Measurements from ENCODE around the gene APOA5. TPM values are rescaled to one million over a fixed set of nuclear protein-coding genes. Genes with fewer than 3 reads are reported as not detected.

Gene APOA5, protein sequence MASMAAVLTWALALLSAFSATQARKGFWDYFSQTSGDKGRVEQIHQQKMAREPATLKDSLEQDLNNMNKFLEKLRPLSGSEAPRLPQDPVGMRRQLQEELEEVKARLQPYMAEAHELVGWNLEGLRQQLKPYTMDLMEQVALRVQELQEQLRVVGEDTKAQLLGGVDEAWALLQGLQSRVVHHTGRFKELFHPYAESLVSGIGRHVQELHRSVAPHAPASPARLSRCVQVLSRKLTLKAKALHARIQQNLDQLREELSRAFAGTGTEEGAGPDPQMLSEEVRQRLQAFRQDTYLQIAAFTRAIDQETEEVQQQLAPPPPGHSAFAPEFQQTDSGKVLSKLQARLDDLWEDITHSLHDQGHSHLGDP
- polyA plus RNA-seq (2013, experiment 1 of 2): 0.01 TPM
- polyA plus RNA-seq (2013, experiment 2 of 2): 0.07 TPM

DNA sequence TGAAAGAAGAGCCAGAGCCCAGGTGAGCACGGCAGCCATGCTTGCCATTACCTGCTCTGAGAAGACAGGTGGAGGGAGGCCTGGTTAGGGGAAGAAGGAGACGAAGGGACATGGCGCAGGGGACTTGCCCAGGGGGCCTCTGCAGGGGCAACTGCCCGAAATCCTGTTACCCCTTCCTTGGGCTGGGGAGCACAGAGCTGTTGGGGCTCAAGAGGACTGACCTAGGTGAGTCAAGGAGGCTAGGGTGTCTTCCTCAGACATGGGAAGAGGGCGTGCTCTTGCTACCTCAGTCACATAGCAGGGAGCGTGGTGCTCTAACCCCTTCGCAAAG, at the start of gene APOA5:
Gene APOA5 (minus strand): TSS at position 67 of the 331 bp plus-strand sequence. CDS start 19 bp downstream, at position 48.
- Histone ChIP-seq H2BK5ac (ENCODE audit: low read length) (no peak within 1 kb of the TSS), H4K8ac (ENCODE audit: low read depth, low read length) (no peak within 1 kb of the TSS), H4K5ac (ENCODE audit: low read length) (no peak within 1 kb of the TSS), H3K79me1 (ENCODE audit: low read length) (peaks cover 6% of the 10 kb centered on the region), H2BK15ac (replicated peaks; ENCODE audit: low read depth) (no peak within 1 kb of the TSS), H3K4me2 (ENCODE audit: low read length) (no peak within 1 kb of the TSS), H3K27me3 (ENCODE audit: insufficient read depth, low read length, poor library complexity) (no peaks in the 10 kb centered on the region), H3K36me3 (ENCODE audit: control insufficient read depth, insufficient read depth, low read length) (no peaks in the 10 kb centered on the region), H2BK120ac (ENCODE audit: low read depth, low read length) (no peak within 1 kb of the TSS), H3K79me2 (ENCODE audit: control insufficient read depth, insufficient read depth, low read length) (peaks cover 7% of the 10 kb centered on the region), H3K4me1 (ENCODE audit: control insufficient read depth, low read depth, low read length) (no peaks in the 10 kb centered on the region), H3K4me3 (ENCODE audit: low read length) (no peak within 1 kb of the TSS), H3K9ac (ENCODE audit: low read length) (no peak within 1 kb of the TSS), H3K23ac (ENCODE audit: low read length) (no peak within 1 kb of the TSS), H3K18ac (ENCODE audit: low read length) (no peak within 1 kb of the TSS), H3K27ac (ENCODE audit: low read depth, low read length) (no peak within 1 kb of the TSS), H2AK5ac (ENCODE audit: low read length) (no peak within 1 kb of the TSS), H3K56ac (ENCODE audit: low read length) (peak within 1 kb of the TSS; percentile 61), H3K4ac (ENCODE audit: low read depth, low read length) (no peak within 1 kb of the TSS)
- no peak for DNase-seq
- no CpG with 5 or more reads among the region's 7 CpGs for WGBS (ENCODE audit: extremely low coverage, insufficient coverage, low lambda C conversion rate)

DNA sequence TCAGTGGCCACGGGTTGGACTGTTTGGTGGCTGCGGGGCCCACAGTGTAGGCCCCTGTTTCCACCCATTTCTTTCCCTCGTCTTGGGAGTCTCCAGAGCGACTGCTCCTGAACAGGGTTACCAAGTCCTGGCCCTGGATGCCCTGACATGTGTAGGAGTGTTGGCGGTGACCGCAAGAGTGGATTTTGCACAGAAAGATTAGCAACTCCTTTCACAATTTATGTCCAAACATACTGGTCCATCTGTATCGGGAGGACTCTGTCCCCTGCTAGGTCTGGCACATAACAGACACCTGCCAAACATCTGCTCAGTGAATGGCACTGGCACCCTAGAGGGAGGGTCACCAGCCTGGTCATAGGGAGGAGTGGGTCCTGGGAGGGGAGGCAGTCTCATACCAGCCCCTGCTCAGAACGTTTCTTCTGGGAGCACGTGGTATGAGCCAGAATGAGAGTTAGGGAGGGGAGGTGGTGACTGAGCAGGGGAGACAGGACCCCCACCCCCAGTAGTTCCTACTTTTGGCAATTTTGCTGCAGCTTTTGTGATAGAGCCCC, 49.1 kb upstream of the APOA5 start:
- no peak overlapping the region for H2BK15ac ChIP-seq (replicated peaks; ENCODE audit: low read depth)
- no peak for DNase-seq
- no peak overlapping the region for H2BK5ac ChIP-seq (ENCODE audit: low read length)
- H3K18ac ChIP-seq (ENCODE audit: low read length): no peak overlapping the region
- no peaks in the 10 kb centered on the region for H3K27me3 ChIP-seq (ENCODE audit: insufficient read depth, low read length, poor library complexity)
- H4K8ac ChIP-seq (ENCODE audit: low read depth, low read length): no peak overlapping the region
- peaks cover 6% of the 10 kb centered on the region for H3K4me1 ChIP-seq (ENCODE audit: control insufficient read depth, low read depth, low read length)
- H3K4ac ChIP-seq (ENCODE audit: low read depth, low read length): no peak overlapping the region
- H3K23ac ChIP-seq (ENCODE audit: low read length): no peak overlapping the region
- H3K79me1 ChIP-seq (ENCODE audit: low read length): no peaks in the 10 kb centered on the region
- no peak overlapping the region for H3K9ac ChIP-seq (ENCODE audit: low read length)
- H3K4me2 ChIP-seq (ENCODE audit: low read length): no peak overlapping the region
- H2AK5ac ChIP-seq (ENCODE audit: low read length): no peak overlapping the region
- no CpG with 5 or more reads among the region's 9 CpGs for WGBS (ENCODE audit: extremely low coverage, insufficient coverage, low lambda C conversion rate)
- H3K4me3 ChIP-seq (ENCODE audit: low read length): no peak overlapping the region
- peaks cover 2% of the 10 kb centered on the region for H3K36me3 ChIP-seq (ENCODE audit: control insufficient read depth, insufficient read depth, low read length)
- no peaks in the 10 kb centered on the region for H3K79me2 ChIP-seq (ENCODE audit: control insufficient read depth, insufficient read depth, low read length)
- H2BK120ac ChIP-seq (ENCODE audit: low read depth, low read length): no peak overlapping the region
- no peak overlapping the region for H4K5ac ChIP-seq (ENCODE audit: low read length)
- H3K56ac ChIP-seq (ENCODE audit: low read length): no peak overlapping the region
- H3K27ac ChIP-seq (ENCODE audit: low read depth, low read length): no peak overlapping the region

DNA sequence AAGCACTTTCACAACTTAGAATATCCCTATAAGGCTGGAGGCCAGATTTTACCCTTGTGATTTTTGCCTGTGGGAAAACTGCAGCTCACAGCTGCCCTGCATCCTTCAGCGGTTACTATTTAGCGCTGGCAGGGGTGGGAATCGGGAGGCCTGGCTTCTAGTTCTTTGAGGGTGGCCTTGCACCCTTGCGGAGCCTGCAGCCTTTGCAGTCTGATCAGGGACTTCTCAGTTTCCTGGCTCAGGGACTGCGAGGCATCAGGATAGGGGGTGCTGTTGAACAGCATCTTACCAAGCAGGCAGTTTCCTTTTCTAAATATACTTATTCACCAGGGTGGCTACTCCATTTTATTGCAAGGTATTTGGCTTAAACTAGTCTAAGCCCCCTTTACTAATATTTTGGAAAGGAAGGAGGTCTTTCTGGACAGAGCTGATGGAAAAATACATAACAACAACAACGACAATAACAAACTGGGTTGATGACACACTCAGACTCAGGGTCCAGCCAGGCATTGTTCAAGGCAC, 48.6 kb upstream of the APOA5 start:
- Histone ChIP-seq H3K79me2 (ENCODE audit: control insufficient read depth, insufficient read depth, low read length) (no peaks in the 10 kb centered on the region), H4K5ac (ENCODE audit: low read length) (no peak overlapping the region), H3K27ac (ENCODE audit: low read depth, low read length) (no peak overlapping the region), H3K4ac (ENCODE audit: low read depth, low read length) (no peak overlapping the region), H2BK15ac (replicated peaks; ENCODE audit: low read depth) (no peak overlapping the region), H3K4me1 (ENCODE audit: control insufficient read depth, low read depth, low read length) (peaks cover 8% of the 10 kb centered on the region), H3K9ac (ENCODE audit: low read length) (no peak overlapping the region), H2BK5ac (ENCODE audit: low read length) (no peak overlapping the region), H3K79me1 (ENCODE audit: low read length) (no peaks in the 10 kb centered on the region), H4K8ac (ENCODE audit: low read depth, low read length) (no peak overlapping the region), H3K18ac (ENCODE audit: low read length) (no peak overlapping the region), H3K4me2 (ENCODE audit: low read length) (no peak overlapping the region), H3K4me3 (ENCODE audit: low read length) (no peak overlapping the region), H3K27me3 (ENCODE audit: insufficient read depth, low read length, poor library complexity) (no peaks in the 10 kb centered on the region), H2AK5ac (ENCODE audit: low read length) (no peak overlapping the region), H3K36me3 (ENCODE audit: control insufficient read depth, insufficient read depth, low read length) (no peaks in the 10 kb centered on the region), H2BK120ac (ENCODE audit: low read depth, low read length) (no peak overlapping the region), H3K56ac (ENCODE audit: low read length) (no peak overlapping the region), H3K23ac (ENCODE audit: low read length) (no peak overlapping the region)
- no CpG with 5 or more reads among the region's 6 CpGs for WGBS (ENCODE audit: extremely low coverage, insufficient coverage, low lambda C conversion rate)
- peak; percentile 32 for DNase-seq

DNA sequence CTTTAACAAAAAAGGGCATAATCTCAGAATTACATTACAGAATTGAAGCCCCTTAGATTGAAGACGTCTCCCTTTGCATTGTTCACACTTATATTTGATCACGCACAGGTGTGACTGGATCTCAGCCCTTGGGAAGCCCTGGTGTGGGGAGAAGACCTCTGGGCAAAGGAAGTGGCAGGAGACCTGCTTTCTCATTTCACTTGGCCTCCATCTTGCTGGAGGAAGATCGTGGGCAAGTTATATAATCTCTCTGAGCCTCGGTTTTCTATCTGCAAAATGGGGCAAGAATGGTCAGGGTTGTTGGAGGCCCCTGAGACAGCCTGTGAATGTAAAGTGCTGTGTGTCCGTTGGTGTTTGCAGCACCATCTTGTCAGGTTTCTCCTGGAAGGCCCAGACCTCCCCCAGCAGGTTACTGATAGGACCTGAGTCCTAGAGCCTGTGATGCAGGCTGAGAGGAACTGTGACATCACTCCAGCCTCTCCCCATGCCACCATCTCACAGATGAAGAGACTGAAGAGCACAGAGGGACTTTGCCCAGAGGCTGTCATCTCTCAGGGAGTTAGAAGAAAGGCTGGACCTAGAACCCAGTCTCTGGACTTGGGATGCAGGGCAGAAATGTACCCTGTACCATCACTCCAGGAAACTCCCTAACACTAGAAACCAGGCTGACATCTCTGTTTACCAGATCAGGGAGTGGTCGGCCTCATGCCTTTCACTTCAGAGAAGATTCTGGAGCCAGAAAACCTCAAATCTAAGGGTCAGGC, 46.8 kb upstream of the APOA5 start:
- no peak overlapping the region for H3K56ac ChIP-seq (ENCODE audit: low read length)
- H4K8ac ChIP-seq (ENCODE audit: low read depth, low read length): no peak overlapping the region
- H3K4ac ChIP-seq (ENCODE audit: low read depth, low read length): no peak overlapping the region
- peaks cover 8% of the 10 kb centered on the region for H3K4me1 ChIP-seq (ENCODE audit: control insufficient read depth, low read depth, low read length)
- H3K18ac ChIP-seq (ENCODE audit: low read length): no peak overlapping the region
- no peaks in the 10 kb centered on the region for H3K27me3 ChIP-seq (ENCODE audit: insufficient read depth, low read length, poor library complexity)
- no CpG with 5 or more reads among the region's 6 CpGs for WGBS (ENCODE audit: extremely low coverage, insufficient coverage, low lambda C conversion rate)
- no peak overlapping the region for H3K27ac ChIP-seq (ENCODE audit: low read depth, low read length)
- DNase-seq: no peak
- no peak overlapping the region for H3K4me2 ChIP-seq (ENCODE audit: low read length)
- no peak overlapping the region for H3K23ac ChIP-seq (ENCODE audit: low read length)
- H3K79me1 ChIP-seq (ENCODE audit: low read length): no peaks in the 10 kb centered on the region
- no peaks in the 10 kb centered on the region for H3K79me2 ChIP-seq (ENCODE audit: control insufficient read depth, insufficient read depth, low read length)
- H2BK15ac ChIP-seq (replicated peaks; ENCODE audit: low read depth): no peak overlapping the region
- no peak overlapping the region for H2BK120ac ChIP-seq (ENCODE audit: low read depth, low read length)
- no peaks in the 10 kb centered on the region for H3K36me3 ChIP-seq (ENCODE audit: control insufficient read depth, insufficient read depth, low read length)
- no peak overlapping the region for H2BK5ac ChIP-seq (ENCODE audit: low read length)
- H2AK5ac ChIP-seq (ENCODE audit: low read length): no peak overlapping the region
- H4K5ac ChIP-seq (ENCODE audit: low read length): no peak overlapping the region
- H3K4me3 ChIP-seq (ENCODE audit: low read length): no peak overlapping the region
- H3K9ac ChIP-seq (ENCODE audit: low read length): no peak overlapping the region

DNA sequence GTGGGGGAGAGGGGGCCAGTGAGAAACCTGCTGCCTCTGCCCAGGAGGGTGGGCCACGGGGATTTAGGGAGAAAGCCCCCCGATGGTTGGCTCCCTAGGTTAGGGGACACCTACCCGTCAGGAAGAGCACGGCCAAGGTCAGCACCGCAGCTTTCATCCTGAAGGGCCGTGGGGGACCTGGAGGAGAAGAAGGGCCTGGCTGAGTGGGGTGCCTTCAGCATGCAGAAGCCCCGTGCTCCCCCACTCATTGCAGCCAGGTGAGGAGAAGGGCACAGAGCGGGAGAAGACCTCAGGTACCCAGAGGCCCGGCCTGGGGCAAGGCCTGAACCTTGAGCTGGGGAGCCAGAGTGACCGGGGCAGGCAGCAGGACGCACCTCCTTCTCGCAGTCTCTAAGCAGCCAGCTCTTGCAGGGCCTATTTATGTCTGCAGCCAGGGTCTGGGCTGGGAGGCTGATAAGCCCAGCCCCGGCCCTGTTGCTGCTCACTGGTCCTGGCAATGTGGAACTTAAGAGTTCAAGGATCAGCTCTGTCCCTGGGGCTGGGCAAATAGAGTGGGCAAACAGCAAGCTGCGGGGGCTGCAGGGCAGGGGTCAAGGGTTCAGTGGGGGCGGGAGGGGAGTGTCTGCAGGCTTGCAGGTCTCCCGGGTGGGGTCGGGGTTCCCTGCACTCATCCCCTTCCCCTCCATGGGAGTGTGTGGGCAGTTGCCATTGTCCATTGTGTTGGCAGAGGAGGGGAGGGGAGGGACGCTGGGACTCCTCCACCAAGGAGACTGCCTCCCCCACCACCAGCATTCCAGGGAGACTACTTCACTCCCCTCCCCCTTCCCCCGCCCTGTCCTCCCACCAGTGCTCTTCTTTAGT, 45.8 kb upstream of the APOA5 start, which contains the start of gene APOA1:
Gene APOA1 (minus strand): TSS at position 392 of the 861 bp plus-strand sequence. CDS start 235 bp downstream, at position 157.
- Histone ChIP-seq H2BK120ac (ENCODE audit: low read depth, low read length) (no peak within 1 kb of the TSS), H3K4me3 (ENCODE audit: low read length) (no peak within 1 kb of the TSS)

More for the DNA sequence above, 45.8 kb upstream of the APOA5 start, which contains the start of gene APOA1:
- peak within 1 kb of the TSS; percentile 42 for H3K18ac ChIP-seq (ENCODE audit: low read length)
- no peaks in the 10 kb centered on the region for H3K79me2 ChIP-seq (ENCODE audit: control insufficient read depth, insufficient read depth, low read length)
- H2BK5ac ChIP-seq (ENCODE audit: low read length): no peak within 1 kb of the TSS
- H3K4ac ChIP-seq (ENCODE audit: low read depth, low read length): peak within 1 kb of the TSS; percentile 38
- H4K5ac ChIP-seq (ENCODE audit: low read length): no peak within 1 kb of the TSS
- no peaks in the 10 kb centered on the region for H3K36me3 ChIP-seq (ENCODE audit: control insufficient read depth, insufficient read depth, low read length)
- no peaks in the 10 kb centered on the region for H3K27me3 ChIP-seq (ENCODE audit: insufficient read depth, low read length, poor library complexity)
- H3K56ac ChIP-seq (ENCODE audit: low read length): peak within 1 kb of the TSS; percentile 68
- H3K23ac ChIP-seq (ENCODE audit: low read length): peak within 1 kb of the TSS; percentile 16
- no peak within 1 kb of the TSS for H2BK15ac ChIP-seq (replicated peaks; ENCODE audit: low read depth)
- no CpG with 5 or more reads among the region's 19 CpGs for WGBS (ENCODE audit: extremely low coverage, insufficient coverage, low lambda C conversion rate)
- H3K79me1 ChIP-seq (ENCODE audit: low read length): no peaks in the 10 kb centered on the region
- H3K9ac ChIP-seq (ENCODE audit: low read length): peak within 1 kb of the TSS; percentile 25
- H3K27ac ChIP-seq (ENCODE audit: low read depth, low read length): no peak within 1 kb of the TSS
- H3K4me1 ChIP-seq (ENCODE audit: control insufficient read depth, low read depth, low read length): peaks cover 8% of the 10 kb centered on the region
- peak within 1 kb of the TSS; percentile 93 for H2AK5ac ChIP-seq (ENCODE audit: low read length)
- H3K4me2 ChIP-seq (ENCODE audit: low read length): no peak within 1 kb of the TSS
- DNase-seq: peak; percentile 83
- H4K8ac ChIP-seq (ENCODE audit: low read depth, low read length): no peak within 1 kb of the TSS

All from mesendoderm (in vitro differentiated cells).